Neural progenitor cell (in vitro differentiated cells): ENCODE results near the gene SDK1. TPM values are rescaled to one million over a fixed set of nuclear protein-coding genes. Genes with fewer than 3 reads are reported as not detected.

Source experiments
- DNase-seq: peaks from one replicate; pipeline ENCODE4 v3.0.0-alpha.2; 2016; ENCODE audit warnings: low spot score
- H2AFZ ChIP-seq: fragments of 200-600 bp; sonication (generic); replicated peaks from 2 replicates; pipeline ENCODE4 v1.6.1; 2016; ENCODE audit warnings: antibody characterized with exemption
- H3F3A ChIP-seq: fragments of 200-600 bp; sonication (generic); 2 replicates; pipeline ENCODE4 v1.6.1; 2016; ENCODE audit warnings: antibody characterized with exemption, low read depth
- H3K27ac ChIP-seq: fragments of 200-600 bp; sonication (generic); 2 replicates; pipeline ENCODE4 v1.5.1; 2016; ENCODE audit warnings: mild to moderate bottlenecking
- H3K27me3 ChIP-seq: fragments of 200-600 bp; sonication (generic); 2 replicates; pipeline ENCODE4 v1.6.1; 2016; ENCODE audit warnings: mild to moderate bottlenecking, moderate library complexity
- H3K36me3 ChIP-seq: fragments of 200-600 bp; sonication (generic); 2 replicates; pipeline ENCODE4 v1.5.1; 2016
- H3K4me1 ChIP-seq: fragments of 200-600 bp; sonication (generic); 2 replicates; pipeline ENCODE4 v1.6.1; 2016; ENCODE audit warnings: mixed run types
- H3K4me2 ChIP-seq: fragments of 200-600 bp; sonication (generic); 2 replicates; pipeline ENCODE4 v1.6.1; 2016
- H3K4me3 ChIP-seq: fragments of 200-600 bp; sonication (generic); 2 replicates; pipeline ENCODE4 v1.5.1; 2016
- H3K79me2 ChIP-seq: fragments of 200-600 bp; sonication (generic); 2 replicates; pipeline ENCODE4 v1.6.1; 2016; ENCODE audit warnings: low read depth
- H3K9ac ChIP-seq: fragments of 200-600 bp; sonication (generic); 2 replicates; pipeline ENCODE4 v1.6.1; 2016
- H3K9me3 ChIP-seq: fragments of 200-600 bp; sonication (generic); 2 replicates; pipeline ENCODE4 v1.5.1; 2016; ENCODE audit warnings: low read depth
- H4K20me1 ChIP-seq: fragments of 200-600 bp; sonication (generic); 2 replicates; pipeline ENCODE4 v1.6.1; 2016; ENCODE audit warnings: low read depth
- H3K27ac Mint-ChIP-seq: 3 replicates; pipeline ENCODE4 v1.8.0; 2021; ENCODE audit warnings: mixed read lengths
- H3K27me3 Mint-ChIP-seq: 2 replicates; pipeline ENCODE4 v1.8.0; 2022; ENCODE audit warnings: low read depth, mild to moderate bottlenecking, inconsistent platforms, moderate library complexity, mixed read lengths; ENCODE audit not compliant: insufficient read depth
- H3K36me3 Mint-ChIP-seq: 3 replicates; pipeline ENCODE4 v1.8.0; 2021; ENCODE audit warnings: mixed read lengths
- H3K4me1 Mint-ChIP-seq: 3 replicates; pipeline ENCODE4 v1.8.0; 2021; ENCODE audit warnings: mixed read lengths
- H3K4me3 Mint-ChIP-seq: 3 replicates; pipeline ENCODE4 v1.8.0; 2021; ENCODE audit warnings: mild to moderate bottlenecking, moderate library complexity, mixed read lengths
- H3K9me3 Mint-ChIP-seq: 3 replicates; pipeline ENCODE4 v1.8.0; 2020; ENCODE audit warnings: mixed read lengths
- CTCF ChIP-seq: fragments of 200-600 bp; sonication (generic); IDR thresholded peaks from 2 replicates; pipeline ENCODE4 v1.5.1; 2017; ENCODE audit warnings: antibody characterized with exemption, mild to moderate bottlenecking
- EZH2 ChIP-seq: fragments of 200-600 bp; sonication (generic); IDR thresholded peaks from 2 replicates; pipeline ENCODE4 v1.6.1; 2017; ENCODE audit warnings: antibody characterized with exemption, mild to moderate bottlenecking, moderate library complexity
- EZH2phosphoT487 ChIP-seq: fragments of 200-600 bp; sonication (generic); IDR thresholded peaks from 2 replicates; pipeline ENCODE4 v1.6.1; 2017; ENCODE audit warnings: antibody characterized with exemption
- total RNA-seq: library from RNA; depleted of rRNA; stranded (reverse); fragments of >200 nt; gene quantifications from 2 replicates; pipeline ENCODE4 v1.2.3, GENCODE V29; 2015; ENCODE audit warnings: low replicate concordance

The SDK1 gene
- total RNA-seq, 1 donor from 2014 or later = 4.9 TPM

GRCh38 chr7:3657206-3657605, 356.2 kb downstream of the SDK1 start:
- peaks cover 4% of the 10 kb centered on the region for H3K36me3 Mint-ChIP-seq
- H3K79me2 ChIP-seq = no peaks in the 10 kb centered on the region
- TF ChIP-seq EZH2 (no peak), EZH2phosphoT487 (no peak), CTCF (no peak)
- H3K27ac ChIP-seq = no peak overlapping the region
- no peak overlapping the region for H3K4me3 Mint-ChIP-seq
- no peaks in the 10 kb centered on the region for H3K36me3 ChIP-seq
- no peak for DNase-seq
- H3K4me2 ChIP-seq = no peak overlapping the region
- H3K4me1 Mint-ChIP-seq = no peaks in the 10 kb centered on the region
- H4K20me1 ChIP-seq = no peaks in the 10 kb centered on the region
- peaks cover 3% of the 10 kb centered on the region for H3K27me3 Mint-ChIP-seq
- no peak overlapping the region for H3K4me3 ChIP-seq
- no peaks in the 10 kb centered on the region for H3K9me3 ChIP-seq
- H3K27ac Mint-ChIP-seq = no peak overlapping the region
- no peak overlapping the region for H2AFZ ChIP-seq
- H3K9me3 Mint-ChIP-seq = no peaks in the 10 kb centered on the region
- H3K4me1 ChIP-seq = no peaks in the 10 kb centered on the region
- H3K27me3 ChIP-seq = no peaks in the 10 kb centered on the region
- no peaks in the 10 kb centered on the region for H3F3A ChIP-seq
- H3K9ac ChIP-seq = no peak overlapping the region

DNA sequence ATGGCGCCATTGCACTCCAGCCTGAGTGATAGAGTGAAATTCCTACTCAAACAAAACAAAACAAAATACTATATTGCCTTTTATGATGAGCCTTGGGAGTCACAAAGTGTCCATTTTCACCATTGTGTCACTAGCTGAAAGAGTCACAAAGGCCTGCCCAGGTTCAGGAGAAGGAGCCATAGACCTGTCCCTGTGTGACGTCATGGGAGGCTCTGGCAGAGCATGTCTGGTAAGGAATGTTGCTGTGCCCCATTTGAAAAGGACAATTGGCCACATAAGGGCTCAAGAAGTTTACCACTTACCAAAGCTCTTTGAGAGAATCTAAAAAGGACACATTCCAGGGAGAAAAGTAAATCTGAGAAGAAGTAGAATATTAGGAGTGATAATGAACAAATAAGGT, 367.7 kb downstream of the SDK1 start:
- DNase-seq = no peak

GRCh38 chr7:3670898-3671297, 369.8 kb downstream of the SDK1 start:
- no peak overlapping the region for H3K27ac Mint-ChIP-seq
- H3K27me3 ChIP-seq = no peaks in the 10 kb centered on the region
- H3K9me3 ChIP-seq = no peaks in the 10 kb centered on the region
- no peaks in the 10 kb centered on the region for H4K20me1 ChIP-seq
- no peaks in the 10 kb centered on the region for H3K79me2 ChIP-seq
- H3K4me1 Mint-ChIP-seq = no peaks in the 10 kb centered on the region
- no peak overlapping the region for H2AFZ ChIP-seq
- no peak overlapping the region for H3K27ac ChIP-seq
- no peaks in the 10 kb centered on the region for H3K36me3 ChIP-seq
- DNase-seq = no peak
- H3K36me3 Mint-ChIP-seq = no peaks in the 10 kb centered on the region
- H3K9ac ChIP-seq = no peak overlapping the region
- H3F3A ChIP-seq = no peaks in the 10 kb centered on the region
- no peaks in the 10 kb centered on the region for H3K4me1 ChIP-seq
- no peak overlapping the region for H3K4me3 Mint-ChIP-seq
- no peaks in the 10 kb centered on the region for H3K27me3 Mint-ChIP-seq
- no peak for TF ChIP-seq EZH2
- no peak for TF ChIP-seq EZH2phosphoT487
- no peak for TF ChIP-seq CTCF
- H3K4me2 ChIP-seq = no peak overlapping the region
- no peak overlapping the region for H3K4me3 ChIP-seq
- H3K9me3 Mint-ChIP-seq = no peaks in the 10 kb centered on the region

More for the DNA sequence above, 367.7 kb downstream of the SDK1 start:
- no peaks in the 10 kb centered on the region for H3K9me3 ChIP-seq
- Mint-ChIP-seq H3K27ac (no peak overlapping the region), H3K4me1 (no peaks in the 10 kb centered on the region), H3K9me3 (no peaks in the 10 kb centered on the region), H3K27me3 (no peaks in the 10 kb centered on the region), H3K4me3 (no peak overlapping the region), H3K36me3 (no peaks in the 10 kb centered on the region)
- H3F3A ChIP-seq = no peaks in the 10 kb centered on the region
- H3K4me3 ChIP-seq = no peak overlapping the region
- H3K36me3 ChIP-seq = no peaks in the 10 kb centered on the region
- no peak overlapping the region for H3K4me2 ChIP-seq
- no peak overlapping the region for H3K27ac ChIP-seq
- no peak overlapping the region for H3K9ac ChIP-seq
- no peaks in the 10 kb centered on the region for H3K4me1 ChIP-seq
- TF ChIP-seq CTCF (no peak), EZH2phosphoT487 (no peak), EZH2 (no peak)
- H4K20me1 ChIP-seq = no peaks in the 10 kb centered on the region
- no peaks in the 10 kb centered on the region for H3K27me3 ChIP-seq
- H2AFZ ChIP-seq = no peak overlapping the region
- H3K79me2 ChIP-seq = no peaks in the 10 kb centered on the region

- H3K4me1 Mint-ChIP-seq = no peaks in the 10 kb centered on the region
- no peaks in the 10 kb centered on the region for H3K27me3 Mint-ChIP-seq
- peak; percentile 72 for DNase-seq
- H3F3A ChIP-seq = no peaks in the 10 kb centered on the region
- no peak overlapping the region for H3K4me3 ChIP-seq
- H3K27ac Mint-ChIP-seq = no peak overlapping the region
- no peaks in the 10 kb centered on the region for H3K4me1 ChIP-seq
- no peaks in the 10 kb centered on the region for H3K36me3 ChIP-seq
- H3K9me3 ChIP-seq = no peaks in the 10 kb centered on the region
- H4K20me1 ChIP-seq = no peaks in the 10 kb centered on the region
- H3K27me3 ChIP-seq = no peaks in the 10 kb centered on the region
- H3K79me2 ChIP-seq = no peaks in the 10 kb centered on the region
- TF ChIP-seq CTCF (peak; percentile 82), EZH2 (no peak), EZH2phosphoT487 (no peak)
- no peaks in the 10 kb centered on the region for H3K9me3 Mint-ChIP-seq
- H3K4me3 Mint-ChIP-seq = no peak overlapping the region
- no peak overlapping the region for H3K9ac ChIP-seq
- no peak overlapping the region for H2AFZ ChIP-seq
- H3K36me3 Mint-ChIP-seq = no peaks in the 10 kb centered on the region
- H3K27ac ChIP-seq = no peak overlapping the region
- no peak overlapping the region for H3K4me2 ChIP-seq
Observed at GRCh38 chr7:3673524-3673923, 372.5 kb downstream of the SDK1 start.
